Small intestine (tissue), 7 donors: ENCODE data around the gene APOL5. TPM values are rescaled to one million over a fixed set of nuclear protein-coding genes. Genes with fewer than 3 reads are reported as not detected.

Source experiments
- DNase-seq, 2 donors: peaks; one replicate each; pipeline versions ENCODE4 v3.0.0 to v3.0.0-alpha.2; 2013
- FAIRE-seq: peaks from 2 replicates; lab custom pipeline; 2012; peaks lifted over from hg19 to GRCh38; lab: Jason Lieb, UNC
- H3K27ac ChIP-seq, 3 donors: one replicate each; pipeline ENCODE4 v1.5.1; 2013; ENCODE audit warnings: low read length in 2 of 3, mild to moderate bottlenecking in 2 of 3, control low read depth in 1 of 3, inconsistent platforms in 1 of 3, low read depth in 1 of 3, moderate library complexity in 1 of 3
- H3K27me3 ChIP-seq, 3 donors: one replicate each; pipeline ENCODE4 v1.6.1; 2013; ENCODE audit warnings: low read length in 3 of 3, inconsistent platforms in 1 of 3; ENCODE audit not compliant: control insufficient read depth in 3 of 3, insufficient read depth in 3 of 3
- H3K36me3 ChIP-seq, 3 donors: one replicate each; pipeline ENCODE4 v1.6.1; 2013; ENCODE audit warnings: low read length in 3 of 3, inconsistent platforms in 1 of 3, low read depth in 1 of 3, mild to moderate bottlenecking in 1 of 3, moderate library complexity in 1 of 3; ENCODE audit not compliant: control insufficient read depth in 3 of 3, insufficient read depth in 2 of 3
- H3K4me1 ChIP-seq, 3 donors: one replicate each; pipeline ENCODE4 v1.6.1; 2013; ENCODE audit warnings: low read length in 2 of 3, inconsistent platforms in 1 of 3, low read depth in 1 of 3, mild to moderate bottlenecking in 1 of 3, moderate library complexity in 1 of 3; ENCODE audit not compliant: control insufficient read depth in 3 of 3, insufficient read depth in 2 of 3
- H3K4me3 ChIP-seq, 3 donors: one replicate each; pipeline ENCODE4 v1.5.1; 2013; ENCODE audit warnings: low read length in 3 of 3, control low read depth in 1 of 3, inconsistent platforms in 1 of 3, low read depth in 1 of 3, mild to moderate bottlenecking in 1 of 3, moderate library complexity in 1 of 3
- H3K9me3 ChIP-seq, 2 donors: one replicate each; pipeline ENCODE4 v1.6.1; 2013; ENCODE audit warnings: low read depth in 1 of 2, low read length in 1 of 2; ENCODE audit not compliant: control insufficient read depth in 2 of 2, insufficient read depth in 1 of 2
- WGBS, 3 donors: extraction: QIAGEN DNeasy Blood & Tissue Kit; methylation state at CpG; one replicate each; pipeline ENCODE4 v1.1.7; 2013; 5-methylcytosine and 5-hydroxymethylcytosine counted together
- polyA plus RNA-seq, 4 donors: library from polyadenylated mRNA; stranded (reverse) in 3 of 4; unstranded in 1 of 4; fragments of 200-250 nt in 3 of 4; fragments of 120-200 nt in 1 of 4; gene quantifications; one replicate each; pipeline versions ENCODE4 v1.2.1 to v1.2.3, GENCODE V29; 2013
- donor health status: healthy with polysubstance abuse.
- donor health status: control.
- donor health status: control.
- donor health status: Bipolar disorder and iron deficiency.
- donor health status: healthy.

The APOL5 gene
- polyA plus RNA-seq, 4 donors: not detected

- no peak for DNase-seq
- FAIRE-seq: no peak
- Histone ChIP-seq H3K4me1 (no peaks in the 10 kb centered on the region), H3K27ac (no peak overlapping the region), H3K27me3 (no peaks in the 10 kb centered on the region), H3K9me3 (no peaks in the 10 kb centered on the region), H3K36me3 (peaks cover 7 to 18% (median 7%) of the 10 kb centered on the region in 3 donors), H3K4me3 (no peak overlapping the region)
- WGBS, 3 donors: 40 to 52% (median 48%) methylated on average over 4 of the region's 4 CpGs
Measured at GRCh38 chr22:35746946-35747703, 29.5 kb downstream of the APOL5 start.

GRCh38 chr22:35749808-35750207 is 32.1 kb downstream of the APOL5 start:
- H3K36me3 ChIP-seq: peaks cover 5 to 10% (median 7%) of the 10 kb centered on the region in 3 donors
- FAIRE-seq (no peak), DNase-seq (no peak)
- WGBS, 3 donors: 73 to 85% (median 84%) methylated on average over 10 of the region's 10 CpGs
- H3K4me1 ChIP-seq: no peaks in the 10 kb centered on the region
- H3K4me3 ChIP-seq: no peak overlapping the region
- no peaks in the 10 kb centered on the region for H3K27me3 ChIP-seq
- no peak overlapping the region for H3K27ac ChIP-seq
- no peaks in the 10 kb centered on the region for H3K9me3 ChIP-seq

- H3K36me3 ChIP-seq: peaks cover 0 to 7% (median 5%) of the 10 kb centered on the region in 3 donors
- no peak overlapping the region for H3K4me3 ChIP-seq
- DNase-seq: no peak
- no peak overlapping the region for H3K27ac ChIP-seq
- FAIRE-seq: no peak
- no peaks in the 10 kb centered on the region for H3K9me3 ChIP-seq
- H3K27me3 ChIP-seq: no peaks in the 10 kb centered on the region
- 63 to 76% (median 73%) methylated on average over 5 of the region's 5 CpGs for WGBS, 3 donors
- H3K4me1 ChIP-seq: no peaks in the 10 kb centered on the region
Measured at GRCh38 chr22:35752006-35752862, 34.6 kb downstream of the APOL5 start.

- FAIRE-seq (no peak), DNase-seq (no peak)
- H3K36me3 ChIP-seq: peaks cover 0 to 7% (median 5%) of the 10 kb centered on the region in 3 donors
- no peaks in the 10 kb centered on the region for H3K9me3 ChIP-seq
- no peaks in the 10 kb centered on the region for H3K27me3 ChIP-seq
- no peak overlapping the region for H3K4me3 ChIP-seq
- no peak overlapping the region for H3K27ac ChIP-seq
- 68 to 79% (median 76%) methylated on average over 3 of the region's 3 CpGs for WGBS, 3 donors
- no peaks in the 10 kb centered on the region for H3K4me1 ChIP-seq
Measured at GRCh38 chr22:35752863-35753189, 35.2 kb downstream of the APOL5 start.

GRCh38 chr22:35754761-35755160 is 37.1 kb downstream of the APOL5 start:
- DNase-seq (no peak), FAIRE-seq (no peak)
- H3K4me1 ChIP-seq: no peaks in the 10 kb centered on the region
- H3K36me3 ChIP-seq: peaks cover 4 to 10% (median 6%) of the 10 kb centered on the region in 3 donors
- no peaks in the 10 kb centered on the region for H3K27me3 ChIP-seq
- no peaks in the 10 kb centered on the region for H3K9me3 ChIP-seq
- 88 to 92% (median 91%) methylated on average over 2 of the region's 2 CpGs for WGBS, 3 donors
- no peak overlapping the region for H3K27ac ChIP-seq
- H3K4me3 ChIP-seq: no peak overlapping the region

GRCh38 chr22:35756722-35757121 is 39.0 kb downstream of the APOL5 start:
- FAIRE-seq (no peak), DNase-seq (peak in 1 of 2 donors; percentile 60)
- H3K9me3 ChIP-seq: no peaks in the 10 kb centered on the region
- H3K27ac ChIP-seq: no peak overlapping the region
- H3K27me3 ChIP-seq: no peaks in the 10 kb centered on the region
- H3K4me1 ChIP-seq: no peaks in the 10 kb centered on the region
- peaks cover 0 to 11% (median 10%) of the 10 kb centered on the region in 3 donors for H3K36me3 ChIP-seq
- no peak overlapping the region for H3K4me3 ChIP-seq
- 93 to 97% (median 97%) methylated on average over 1 of the region's 1 CpG for WGBS, 3 donors

GRCh38 chr22:35758394-35758793 is 40.7 kb downstream of the APOL5 start:
- Histone ChIP-seq H3K27me3 (no peaks in the 10 kb centered on the region), H3K36me3 (peaks cover 0 to 14% (median 10%) of the 10 kb centered on the region in 3 donors), H3K9me3 (no peaks in the 10 kb centered on the region), H3K4me1 (no peaks in the 10 kb centered on the region), H3K27ac (no peak overlapping the region), H3K4me3 (no peak overlapping the region)
- no peak for FAIRE-seq
- DNase-seq: no peak
- 76 to 90% (median 86%) methylated on average over 1 of the region's 1 CpG for WGBS, 3 donors

GRCh38 chr22:35761037-35761436 is 43.4 kb downstream of the APOL5 start:
- no peak overlapping the region for H3K27ac ChIP-seq
- WGBS, 3 donors: 89 to 96% (median 92%) methylated on average over 1 of the region's 1 CpG
- H3K36me3 ChIP-seq: peaks cover 0 to 12% (median 12%) of the 10 kb centered on the region in 3 donors
- DNase-seq (no peak), FAIRE-seq (no peak)
- no peaks in the 10 kb centered on the region for H3K27me3 ChIP-seq
- H3K4me1 ChIP-seq: no peaks in the 10 kb centered on the region
- no peaks in the 10 kb centered on the region for H3K9me3 ChIP-seq
- H3K4me3 ChIP-seq: no peak overlapping the region
